Measurements from ENCODE around the gene DHCR7. TPM values are rescaled to one million over a fixed set of nuclear protein-coding genes. Genes with fewer than 3 reads are reported as not detected.

Gene DHCR7
- total RNA-seq, 1 experiment from 2014 or later, result 371 TPM

- intact Hi-C loops (cut with micrococcal nuclease; ENCODE audit: unreplicated experiment), result no loop called here
- BruUV-seq (replicated peaks), result no TSS peak
- no peak for TF ChIP-seq CTCF (IDR thresholded peaks at IDR 0.05; ENCODE audit: insufficient read depth in 1 of 2, low read depth in 1 of 2, low read length in 1 of 2, severe bottlenecking in 1 of 2, unreplicated experiment in 1 of 2)
Observed at GRCh38 chr11:71432761-71433647, 15.2 kb downstream of the DHCR7 start.

GRCh38 chr11:71431271-71431670, 16.9 kb downstream of the DHCR7 start:
- intact Hi-C loops (cut with micrococcal nuclease; ENCODE audit: unreplicated experiment), result no loop called here
- Histone ChIP-seq H3K4me1 (peaks cover 13% of the 10 kb centered on the region), H3K4me3 (ENCODE audit: low read depth, low read length) (no peak overlapping the region), H3K36me3 (ENCODE audit: control insufficient read depth, insufficient read depth, low read length) (0 out of 2 replicates have a peak, but pooled peaks cover 3% of the 10 kb centered on the region), H3K27me3 (replicated peaks; ENCODE audit: control insufficient read depth, insufficient read depth, low read length) (no peaks in the 10 kb centered on the region), H3K9me3 (no peaks in the 10 kb centered on the region)
- no TSS peak for BruUV-seq (replicated peaks)
- TF ChIP-seq CTCF (IDR thresholded peaks at IDR 0.05; ENCODE audit: insufficient read depth in 1 of 2, low read depth in 1 of 2, low read length in 1 of 2, severe bottlenecking in 1 of 2, unreplicated experiment in 1 of 2), result no peak
- Mint-ChIP-seq H3K36me3 (ENCODE audit: insufficient read depth, unreplicated experiment) (peaks cover 29% of the 10 kb centered on the region), H3K9me3 (ENCODE audit: unreplicated experiment) (no peaks in the 10 kb centered on the region), H3K27ac (ENCODE audit: unreplicated experiment) (no peak overlapping the region), H3K27me3 (ENCODE audit: insufficient read depth, unreplicated experiment) (no peaks in the 10 kb centered on the region), H3K4me1 (ENCODE audit: low read depth, unreplicated experiment) (peaks cover 17% of the 10 kb centered on the region), H3K4me3 (ENCODE audit: unreplicated experiment) (no peak overlapping the region)
- POLR2A ChIA-PET, result no interaction called here
- DNase-seq, result no peak
- CTCF ChIA-PET, result no interaction called here

More at GRCh38 chr11:71432761-71433647, 15.2 kb downstream of the DHCR7 start:
- H3K4me3 Mint-ChIP-seq (ENCODE audit: unreplicated experiment), result no peak overlapping the region
- Histone ChIP-seq H3K36me3 (ENCODE audit: control insufficient read depth, insufficient read depth, low read length) (0 out of 2 replicates have a peak, but pooled peaks cover 7% of the 10 kb centered on the region), H3K4me3 (ENCODE audit: low read depth, low read length) (no peak overlapping the region), H3K9me3 (no peaks in the 10 kb centered on the region), H3K4me1 (peaks cover 13% of the 10 kb centered on the region), H3K27me3 (replicated peaks; ENCODE audit: control insufficient read depth, insufficient read depth, low read length) (no peaks in the 10 kb centered on the region)
- CTCF ChIA-PET, result interaction anchor here (0.7 to 1.5 kb wide), 6 partner anchors 13 to 346 kb away, joined by 3 to 12 read pairs (median 8); partner anchors contain the start of genes DHCR7 and NADSYN1
- POLR2A ChIA-PET, result interaction anchor here (0.9 to 1.5 kb wide), 4 partner anchors 7 to 20 kb away, joined by 3 to 11 read pairs (median 6); partner anchors contain the start of genes DHCR7 and NADSYN1
- H3K36me3 Mint-ChIP-seq (ENCODE audit: insufficient read depth, unreplicated experiment), result peaks cover 42% of the 10 kb centered on the region
- H3K4me1 Mint-ChIP-seq (ENCODE audit: low read depth, unreplicated experiment), result peaks cover 17% of the 10 kb centered on the region
- H3K9me3 Mint-ChIP-seq (ENCODE audit: unreplicated experiment), result no peaks in the 10 kb centered on the region
- H3K27me3 Mint-ChIP-seq (ENCODE audit: insufficient read depth, unreplicated experiment), result no peaks in the 10 kb centered on the region
- DNase-seq, result no peak
- peak overlapping the region; percentile 9 for H3K27ac Mint-ChIP-seq (ENCODE audit: unreplicated experiment)

GRCh38 chr11:71430166-71430565, 18.0 kb downstream of the DHCR7 start:
- BruUV-seq (replicated peaks), result no TSS peak
- H3K27me3 ChIP-seq (replicated peaks; ENCODE audit: control insufficient read depth, insufficient read depth, low read length), result no peaks in the 10 kb centered on the region
- no peak overlapping the region for H3K4me3 ChIP-seq (ENCODE audit: low read depth, low read length)
- Mint-ChIP-seq H3K27me3 (ENCODE audit: insufficient read depth, unreplicated experiment) (no peaks in the 10 kb centered on the region), H3K4me1 (ENCODE audit: low read depth, unreplicated experiment) (peaks cover 17% of the 10 kb centered on the region), H3K27ac (ENCODE audit: unreplicated experiment) (no peak overlapping the region), H3K9me3 (ENCODE audit: unreplicated experiment) (no peaks in the 10 kb centered on the region), H3K36me3 (ENCODE audit: insufficient read depth, unreplicated experiment) (peaks cover 22% of the 10 kb centered on the region), H3K4me3 (ENCODE audit: unreplicated experiment) (no peak overlapping the region)
- ChIA-PET POLR2A (no interaction called here), CTCF (interaction anchor here (0.6 kb wide), 1 partner anchor 834 kb away, joined by 3 read pairs; no protein-coding TSS in a partner anchor)
- TF ChIP-seq CTCF (IDR thresholded peaks at IDR 0.05; ENCODE audit: insufficient read depth in 1 of 2, low read depth in 1 of 2, low read length in 1 of 2, severe bottlenecking in 1 of 2, unreplicated experiment in 1 of 2), result no peak
- peaks cover 13% of the 10 kb centered on the region for H3K4me1 ChIP-seq
- 0 out of 2 replicates have a peak, but pooled peaks cover 2% of the 10 kb centered on the region for H3K36me3 ChIP-seq (ENCODE audit: control insufficient read depth, insufficient read depth, low read length)
- DNase-seq, result no peak
- H3K9me3 ChIP-seq, result no peaks in the 10 kb centered on the region
- intact Hi-C loops (cut with micrococcal nuclease; ENCODE audit: unreplicated experiment), result no loop called here
